Kidney epithelial cell (primary cell): ENCODE results near the gene CCL3. TPM values are rescaled to one million over a fixed set of nuclear protein-coding genes. Genes with fewer than 3 reads are reported as not detected.
A peak's percentile ranks its signal among the peaks of the same experiment; 100 is the strongest.
"Not testable (repeated sequence)": the region's sequence is repeated elsewhere in the genome, so short reads cannot be mapped to it uniquely, and the experiment has no call there.

Experiments
- DNase-seq: peaks from one replicate; pipeline ENCODE4 v3.0.0-alpha.2; 2010; ENCODE audit warnings: low read depth
- H3K27me3 ChIP-seq: 2 replicates; pipeline ENCODE4 v1.6.0; 2011; ENCODE audit warnings: low read length; ENCODE audit not compliant: control insufficient read depth, insufficient read depth
- H3K36me3 ChIP-seq: 2 replicates; pipeline ENCODE4 v1.5.1; 2011; ENCODE audit warnings: low read length; ENCODE audit not compliant: control insufficient read depth, insufficient read depth
- H3K4me3 ChIP-seq: 2 replicates; pipeline ENCODE4 v1.5.1; 2011; ENCODE audit warnings: low read depth, mild to moderate bottlenecking, control low read depth, low read length
- CTCF ChIP-seq: IDR thresholded peaks from 2 replicates; pipeline ENCODE4 v1.5.1; 2011; ENCODE audit warnings: mild to moderate bottlenecking, moderate library complexity, low read length, control low read depth, inconsistent platforms; ENCODE audit not compliant: insufficient read depth, poor library complexity, severe bottlenecking
- total RNA-seq: library from RNA; depleted of rRNA; stranded (reverse); fragments of >200 nt; gene quantifications from 2 replicates; pipeline ENCODE4 v1.2.3, GENCODE V29; 2015

CCL3 gene
- total RNA-seq, 1 donor from 2014 or later, result 0.71 TPM

- no peak for TF ChIP-seq CTCF
- DNase-seq, result no peak
- H3K27me3 ChIP-seq, result no peaks in the 10 kb centered on the region
Observed at GRCh38 chr17:36086791-36087190, 3.2 kb downstream of the CCL3 start.

GRCh38 chr17:36085765-36086164 is 4.2 kb downstream of the CCL3 start:
- no peak for DNase-seq
- Histone ChIP-seq H3K36me3 (no peaks in the 10 kb centered on the region), H3K4me3 (no peak overlapping the region), H3K27me3 (no peaks in the 10 kb centered on the region)
- no peak for TF ChIP-seq CTCF

More at GRCh38 chr17:36086791-36087190, 3.2 kb downstream of the CCL3 start:
- H3K4me3 ChIP-seq, result no peak overlapping the region
- H3K36me3 ChIP-seq, result no peaks in the 10 kb centered on the region

GRCh38 chr17:36083691-36084090 is 6.3 kb downstream of the CCL3 start:
- H3K36me3 ChIP-seq, H3K27me3 ChIP-seq, DNase-seq, H3K4me3 ChIP-seq: not testable (repeated sequence)

- not testable (repeated sequence) for H3K27me3 ChIP-seq, H3K36me3 ChIP-seq, DNase-seq, H3K4me3 ChIP-seq
Observed at GRCh38 chr17:36082482-36083120, 7.3 kb downstream of the CCL3 start.

GRCh38 chr17:36081681-36082471 is 8.1 kb downstream of the CCL3 start:
- not testable (repeated sequence) for DNase-seq, H3K27me3 ChIP-seq, H3K36me3 ChIP-seq, H3K4me3 ChIP-seq

- no peak for DNase-seq
- no peak for TF ChIP-seq CTCF
- Histone ChIP-seq H3K27me3 (no peaks in the 10 kb centered on the region), H3K4me3 (no peak overlapping the region), H3K36me3 (no peaks in the 10 kb centered on the region)
Observed at GRCh38 chr17:36074365-36074764, 15.6 kb downstream of the CCL3 start.

- peak; percentile 64 for TF ChIP-seq CTCF
- no peak overlapping the region for H3K4me3 ChIP-seq
- no peaks in the 10 kb centered on the region for H3K27me3 ChIP-seq
- no peaks in the 10 kb centered on the region for H3K36me3 ChIP-seq
- DNase-seq, result no peak
Observed at GRCh38 chr17:36072431-36073121, 17.4 kb downstream of the CCL3 start.
